HG02973 (cell line): ENCODE measurements around the gene SCUBE2.
"Not testable (repeated sequence)": the region's sequence is repeated elsewhere in the genome, so short reads cannot be mapped to it uniquely, and the experiment has no call there.

Source experiments
- ATAC-seq: cut with Tn5 transposase; IDR thresholded peaks from one replicate; pipeline ENCODE4 v1.9.1; 2021; ENCODE audit warnings: moderate library complexity; ENCODE audit not compliant: unreplicated experiment

SCUBE2 gene

GRCh38 chr11:9109858-9110731 lies 18.7 kb upstream of the SCUBE2 start:
- ATAC-seq, result no peak

- ATAC-seq, result no peak
Measured at GRCh38 chr11:9104580-9104979, 13.2 kb upstream of the SCUBE2 start.

GRCh38 chr11:9103542-9104276 lies 12.3 kb upstream of the SCUBE2 start:
- ATAC-seq, result no peak

GRCh38 chr11:9099617-9100016 lies 8.2 kb upstream of the SCUBE2 start:
- no peak for ATAC-seq

- not testable (repeated sequence) for ATAC-seq
Measured at GRCh38 chr11:9098455-9098854, 7.1 kb upstream of the SCUBE2 start.

GRCh38 chr11:9097186-9097943 lies 6.0 kb upstream of the SCUBE2 start:
- not testable (repeated sequence) for ATAC-seq

- ATAC-seq, result no peak
Measured at GRCh38 chr11:9096427-9096826, 5.0 kb upstream of the SCUBE2 start.

GRCh38 chr11:9095421-9095820 lies 4.0 kb upstream of the SCUBE2 start:
- ATAC-seq, result no peak

GRCh38 chr11:9094420-9094819 lies 3.0 kb upstream of the SCUBE2 start:
- no peak for ATAC-seq

GRCh38 chr11:9092853-9093778 lies 1.7 kb upstream of the SCUBE2 start:
- ATAC-seq, result no peak

- no peak for ATAC-seq
Measured at GRCh38 chr11:9092072-9092471, 673 bp upstream of the SCUBE2 start.

- ATAC-seq, result no peak
Measured at GRCh38 chr11:9090488-9091043, 833 bp downstream of the SCUBE2 start.

GRCh38 chr11:9089636-9090035 lies 1.8 kb downstream of the SCUBE2 start:
- ATAC-seq, result no peak

GRCh38 chr11:9089061-9089460 lies 2.3 kb downstream of the SCUBE2 start:
- ATAC-seq, result no peak

GRCh38 chr11:9082575-9082974 lies 8.8 kb downstream of the SCUBE2 start:
- no peak for ATAC-seq

- no peak for ATAC-seq
Measured at GRCh38 chr11:9081153-9081552, 10.2 kb downstream of the SCUBE2 start.

GRCh38 chr11:9078113-9079086 lies 13.0 kb downstream of the SCUBE2 start:
- ATAC-seq, result no peak

- no peak for ATAC-seq
Measured at GRCh38 chr11:9077164-9077563, 14.2 kb downstream of the SCUBE2 start.

- no peak for ATAC-seq
Measured at GRCh38 chr11:9076661-9077060, 14.7 kb downstream of the SCUBE2 start.
